Panc1 (cell line): ENCODE measurements around the gene PCNX2. TPM values are rescaled to one million over a fixed set of nuclear protein-coding genes. Genes with fewer than 3 reads are reported as not detected.
"Not testable (repeated sequence)": the region's sequence is repeated elsewhere in the genome, so short reads cannot be mapped to it uniquely, and the experiment has no call there.

Experiments
- ATAC-seq: fragments of 200-7000 bp; cut with Tn5 transposase; 2 replicates; pipeline ENCODE4 v1.9.1; 2020; ENCODE audit warnings: mild to moderate bottlenecking, moderate library complexity
- BruUV-seq: library from RNA; stranded (reverse); fragments of 400-500 nt; replicated peaks from 2 replicates; lab custom pipeline; 2021; lab: Mats Ljungman, UMichigan
- CTCF ChIA-PET: fragments of 300-600 bp; sonication (Branson Sonifier 250); formaldehyde crosslinking; loops from one replicate; lab custom pipeline; 2022; ENCODE audit warnings: antibody characterized with exemption; lab: Charles Lee
- POLR2A ChIA-PET: fragments of 300-600 bp; sonication (Branson Sonifier 250); formaldehyde crosslinking; loops from one replicate; lab custom pipeline; 2022; ENCODE audit warnings: antibody characterized with exemption; lab: Charles Lee
- DNase-seq: peaks from one replicate; pipeline ENCODE4 v3.0.0-alpha.2; 2010; ENCODE audit warnings: low read depth, low spot score
- H3K27ac ChIP-seq: 2 replicates; pipeline ENCODE4 v1.5.1; 2011; ENCODE audit warnings: mild to moderate bottlenecking, low read length, inconsistent platforms
- H3K27me3 ChIP-seq: fragments of 200-500 bp; sonication (Bioruptor generic); 2 replicates; pipeline ENCODE4 v1.6.0; 2014; ENCODE audit warnings: low read length, inconsistent platforms; ENCODE audit not compliant: control insufficient read depth, insufficient read depth
- H3K36me3 ChIP-seq: fragments of 200-500 bp; sonication (Bioruptor generic); 2 replicates; pipeline ENCODE4 v1.5.1; 2014; ENCODE audit warnings: inconsistent platforms, mild to moderate bottlenecking, low read length, moderate library complexity; ENCODE audit not compliant: control insufficient read depth, insufficient read depth
- H3K4me1 ChIP-seq: 2 replicates; pipeline ENCODE4 v1.5.1; 2011; ENCODE audit warnings: inconsistent platforms, mild to moderate bottlenecking, low read length, moderate library complexity; ENCODE audit not compliant: control insufficient read depth, insufficient read depth
- H3K4me3 ChIP-seq, 2 experiments: 2 replicates each; pipeline ENCODE4 v1.5.1; 2011 to 2012; ENCODE audit warnings: low read depth in 2 of 2, low read length in 2 of 2, mild to moderate bottlenecking in 2 of 2, inconsistent platforms in 1 of 2, moderate library complexity in 1 of 2
- H3K9me3 ChIP-seq: fragments of 200-500 bp; sonication (Bioruptor generic); 2 replicates; pipeline ENCODE4 v1.5.1; 2014; ENCODE audit warnings: low read depth, mild to moderate bottlenecking, inconsistent platforms, low read length, moderate library complexity; ENCODE audit not compliant: control insufficient read depth, insufficient read depth
- POLR2AphosphoS5 ChIP-seq: IDR thresholded peaks from 2 replicates; pipeline ENCODE4 v1.6.1; 2012; ENCODE audit warnings: mild to moderate bottlenecking, low read depth, low read length, moderate library complexity
- SIN3A ChIP-seq: IDR thresholded peaks from 2 replicates; pipeline ENCODE4 v1.6.1; 2012; ENCODE audit warnings: low read depth, mild to moderate bottlenecking, low read length, moderate library complexity, borderline replicate concordance; ENCODE audit not compliant: insufficient read depth
- TCF7L2 ChIP-seq: IDR thresholded peaks from 2 replicates; pipeline ENCODE4 v1.6.1; 2011; ENCODE audit warnings: mild to moderate bottlenecking, low read depth, low read length, inconsistent platforms
- in situ Hi-C: cut with HindIII; loops from 2 replicates; pipeline ENCODE4 v1.10.0; 2016; ENCODE audit warnings: low sequenced_read_pairs, low pct_unique_long_range_greater_than_20kb
- intact Hi-C: fragments of 100-400 bp; cut with micrococcal nuclease; formaldehyde crosslinking; loops from one replicate; pipeline ENCODE4 v1.10.0; 2022; ENCODE audit not compliant: unreplicated experiment
- total RNA-seq: library from RNA; stranded (reverse); gene quantifications from one replicate; pipeline ENCODE4 v1.2.1, GENCODE V29; 2021; ENCODE audit not compliant: unreplicated experiment
- TF ChIP-seq, protein P1 (sequence below): fragments of 450-650 bp; IDR thresholded peaks from 2 replicates; pipeline ENCODE4 v1.5.1; 2017; ENCODE audit warnings: mild to moderate bottlenecking
- TF ChIP-seq, protein P2 (sequence below), 2 experiments: IDR thresholded peaks; 2 replicates each; pipeline ENCODE4 v1.6.1; 2011 to 2012; ENCODE audit warnings: low read depth in 2 of 2, control low read depth in 1 of 2, low read length in 1 of 2, mild to moderate bottlenecking in 1 of 2, moderate library complexity in 1 of 2; ENCODE audit not compliant: insufficient read depth in 1 of 2

The PCNX2 gene
- total RNA-seq, 1 experiment from 2014 or later: 2.6 TPM

DNA sequence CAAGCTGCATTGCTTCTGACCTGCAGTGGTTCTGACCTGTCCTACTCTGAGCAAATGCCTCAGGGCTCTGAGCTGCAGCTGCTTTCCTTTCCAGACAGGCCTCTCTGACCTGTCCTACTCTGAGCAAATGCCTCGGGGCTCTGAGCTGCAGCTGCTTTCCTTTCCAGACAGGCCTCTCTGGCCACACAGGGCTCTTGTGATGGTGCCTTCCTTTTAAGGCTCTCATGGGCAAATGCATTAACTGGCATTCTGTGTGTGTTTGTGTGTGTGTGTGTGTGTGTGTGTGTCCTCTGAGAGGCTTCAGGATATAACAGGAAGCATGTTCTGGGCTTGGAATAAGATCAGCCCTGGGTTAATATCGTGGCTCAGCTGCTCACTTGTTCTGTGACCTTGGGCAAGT, 213.8 kb downstream of the PCNX2 start:
- no peaks in the 10 kb centered on the region for H3K9me3 ChIP-seq
- BruUV-seq: no TSS peak
- H3K27me3 ChIP-seq: no peaks in the 10 kb centered on the region
- H3K4me3 ChIP-seq: no peak overlapping the region
- DNase-seq (no peak), ATAC-seq (no peak)
- H3K4me1 ChIP-seq: no peaks in the 10 kb centered on the region
- no peak overlapping the region for H3K27ac ChIP-seq
- H3K36me3 ChIP-seq: no peaks in the 10 kb centered on the region
- CTCF ChIA-PET: no interaction called here
- TF ChIP-seq, protein P1, sequence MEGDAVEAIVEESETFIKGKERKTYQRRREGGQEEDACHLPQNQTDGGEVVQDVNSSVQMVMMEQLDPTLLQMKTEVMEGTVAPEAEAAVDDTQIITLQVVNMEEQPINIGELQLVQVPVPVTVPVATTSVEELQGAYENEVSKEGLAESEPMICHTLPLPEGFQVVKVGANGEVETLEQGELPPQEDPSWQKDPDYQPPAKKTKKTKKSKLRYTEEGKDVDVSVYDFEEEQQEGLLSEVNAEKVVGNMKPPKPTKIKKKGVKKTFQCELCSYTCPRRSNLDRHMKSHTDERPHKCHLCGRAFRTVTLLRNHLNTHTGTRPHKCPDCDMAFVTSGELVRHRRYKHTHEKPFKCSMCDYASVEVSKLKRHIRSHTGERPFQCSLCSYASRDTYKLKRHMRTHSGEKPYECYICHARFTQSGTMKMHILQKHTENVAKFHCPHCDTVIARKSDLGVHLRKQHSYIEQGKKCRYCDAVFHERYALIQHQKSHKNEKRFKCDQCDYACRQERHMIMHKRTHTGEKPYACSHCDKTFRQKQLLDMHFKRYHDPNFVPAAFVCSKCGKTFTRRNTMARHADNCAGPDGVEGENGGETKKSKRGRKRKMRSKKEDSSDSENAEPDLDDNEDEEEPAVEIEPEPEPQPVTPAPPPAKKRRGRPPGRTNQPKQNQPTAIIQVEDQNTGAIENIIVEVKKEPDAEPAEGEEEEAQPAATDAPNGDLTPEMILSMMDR: no peak
- TF ChIP-seq, protein P2, sequence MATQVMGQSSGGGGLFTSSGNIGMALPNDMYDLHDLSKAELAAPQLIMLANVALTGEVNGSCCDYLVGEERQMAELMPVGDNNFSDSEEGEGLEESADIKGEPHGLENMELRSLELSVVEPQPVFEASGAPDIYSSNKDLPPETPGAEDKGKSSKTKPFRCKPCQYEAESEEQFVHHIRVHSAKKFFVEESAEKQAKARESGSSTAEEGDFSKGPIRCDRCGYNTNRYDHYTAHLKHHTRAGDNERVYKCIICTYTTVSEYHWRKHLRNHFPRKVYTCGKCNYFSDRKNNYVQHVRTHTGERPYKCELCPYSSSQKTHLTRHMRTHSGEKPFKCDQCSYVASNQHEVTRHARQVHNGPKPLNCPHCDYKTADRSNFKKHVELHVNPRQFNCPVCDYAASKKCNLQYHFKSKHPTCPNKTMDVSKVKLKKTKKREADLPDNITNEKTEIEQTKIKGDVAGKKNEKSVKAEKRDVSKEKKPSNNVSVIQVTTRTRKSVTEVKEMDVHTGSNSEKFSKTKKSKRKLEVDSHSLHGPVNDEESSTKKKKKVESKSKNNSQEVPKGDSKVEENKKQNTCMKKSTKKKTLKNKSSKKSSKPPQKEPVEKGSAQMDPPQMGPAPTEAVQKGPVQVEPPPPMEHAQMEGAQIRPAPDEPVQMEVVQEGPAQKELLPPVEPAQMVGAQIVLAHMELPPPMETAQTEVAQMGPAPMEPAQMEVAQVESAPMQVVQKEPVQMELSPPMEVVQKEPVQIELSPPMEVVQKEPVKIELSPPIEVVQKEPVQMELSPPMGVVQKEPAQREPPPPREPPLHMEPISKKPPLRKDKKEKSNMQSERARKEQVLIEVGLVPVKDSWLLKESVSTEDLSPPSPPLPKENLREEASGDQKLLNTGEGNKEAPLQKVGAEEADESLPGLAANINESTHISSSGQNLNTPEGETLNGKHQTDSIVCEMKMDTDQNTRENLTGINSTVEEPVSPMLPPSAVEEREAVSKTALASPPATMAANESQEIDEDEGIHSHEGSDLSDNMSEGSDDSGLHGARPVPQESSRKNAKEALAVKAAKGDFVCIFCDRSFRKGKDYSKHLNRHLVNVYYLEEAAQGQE (IDR thresholded peaks at IDR 0.05; ENCODE audit: insufficient read depth in 1 of 2, low read depth in 2 of 2, low read length in 1 of 2): no peak
- TF ChIP-seq SIN3A: no peak
- intact Hi-C loops (no loop called here), in situ Hi-C loops (no loop called here)
- POLR2A ChIA-PET: no interaction called here

DNA sequence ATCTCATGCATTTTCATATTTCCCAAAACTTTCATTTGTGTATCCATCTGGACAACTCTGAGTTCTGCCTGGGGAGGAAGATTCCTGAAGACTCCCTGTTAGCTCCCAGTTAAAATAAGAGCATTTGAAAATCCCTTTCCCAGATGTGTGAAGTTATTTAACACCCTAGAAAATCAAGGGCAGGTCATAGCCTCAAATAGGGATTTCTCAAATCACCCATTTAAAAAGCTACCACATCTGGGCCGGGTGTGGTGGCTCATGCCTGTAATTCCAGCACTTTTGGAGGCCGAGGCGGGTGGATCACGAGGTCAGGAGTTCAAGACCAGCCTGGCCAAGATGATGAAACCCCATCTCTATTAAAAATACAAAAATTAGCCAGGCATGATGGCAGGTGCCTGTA, 214.7 kb downstream of the PCNX2 start:
- H3K27me3 ChIP-seq, BruUV-seq, H3K4me3 ChIP-seq, ATAC-seq, intact Hi-C loops, H3K36me3 ChIP-seq, POLR2A ChIA-PET, CTCF ChIA-PET, DNase-seq, H3K4me1 ChIP-seq, H3K9me3 ChIP-seq, in situ Hi-C loops, H3K27ac ChIP-seq: not testable (repeated sequence)

DNA sequence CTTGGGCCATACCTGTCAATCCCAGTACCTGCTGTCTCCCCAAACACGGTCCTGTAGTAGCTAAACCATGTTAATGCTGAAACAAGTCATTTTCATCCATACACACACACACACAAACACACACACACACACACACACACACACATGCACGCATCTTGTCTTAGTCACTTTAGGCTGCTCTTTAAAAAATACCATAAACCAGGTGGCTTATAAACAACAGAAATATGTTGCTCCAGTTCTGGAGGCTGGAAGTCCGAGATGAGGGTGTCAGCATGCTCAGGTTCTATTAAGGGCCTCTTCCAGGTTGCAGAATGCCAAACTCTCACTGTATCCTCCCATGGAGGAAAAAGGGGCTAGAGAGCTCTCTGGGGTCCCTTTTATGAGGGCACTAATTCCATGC, 215.2 kb downstream of the PCNX2 start:
- POLR2A ChIA-PET: no interaction called here
- CTCF ChIA-PET: no interaction called here
- intact Hi-C loops (no loop called here), in situ Hi-C loops (no loop called here)
- BruUV-seq: no TSS peak
- no peaks in the 10 kb centered on the region for H3K9me3 ChIP-seq
- no peaks in the 10 kb centered on the region for H3K4me1 ChIP-seq
- H3K27me3 ChIP-seq: no peaks in the 10 kb centered on the region
- DNase-seq: no peak
- TF ChIP-seq SIN3A (no peak), POLR2AphosphoS5 (no peak), TCF7L2 (no peak)
- TF ChIP-seq, protein P2 (IDR thresholded peaks at IDR 0.05; ENCODE audit: insufficient read depth in 1 of 2, low read depth in 2 of 2, low read length in 1 of 2): no peak
- TF ChIP-seq, protein P1: no peak
- H3K4me3 ChIP-seq: no peak overlapping the region
- H3K36me3 ChIP-seq: no peaks in the 10 kb centered on the region
- H3K27ac ChIP-seq: no peak overlapping the region
- ATAC-seq: no peak
